ENCODE results near the gene ATP1A1. TPM values are rescaled to one million over a fixed set of nuclear protein-coding genes. Genes with fewer than 3 reads are reported as not detected.

Gene ATP1A1
- total and polyA plus RNA-seq, 9 of the 15 experiments (the other 6 are each of a cell fraction or from before 2014, with no cell fraction given), result 99.3 to 513 (median 234) TPM

DNA sequence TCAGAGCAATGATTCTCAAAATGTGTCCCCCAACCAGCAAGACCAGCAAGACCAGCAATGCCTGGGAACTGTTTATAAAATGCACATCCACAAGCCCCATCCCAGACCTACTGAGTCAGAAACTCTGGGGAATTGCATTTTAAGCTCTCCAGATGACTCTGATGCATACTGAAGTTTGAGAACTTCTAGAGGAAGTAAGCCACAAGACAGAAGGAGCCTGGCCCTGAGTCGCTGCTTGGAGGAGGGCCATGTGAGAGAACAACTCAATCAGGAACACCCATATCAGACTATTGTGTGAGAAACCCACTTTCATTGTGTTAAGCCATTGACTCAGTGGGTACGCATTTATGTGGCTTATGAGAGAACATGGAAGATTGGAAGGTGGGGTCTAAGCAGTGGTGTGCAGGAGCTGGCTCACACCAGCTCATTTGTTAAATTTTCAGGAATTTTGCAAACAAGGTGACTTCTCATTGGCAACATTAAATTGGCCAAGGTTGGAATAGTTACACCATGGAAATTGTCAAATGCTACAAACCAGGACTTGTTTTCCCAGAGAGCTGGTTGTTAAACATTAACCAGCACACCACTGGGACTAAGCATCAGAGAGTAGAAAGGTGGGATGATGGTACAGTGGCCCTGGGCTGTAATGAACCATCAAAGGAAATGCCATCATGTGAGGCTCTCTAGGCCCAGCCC lies 38.9 kb downstream of the ATP1A1 start:
- Histone ChIP-seq H2AFZ (ENCODE audit: low read depth, low read length) (no peak overlapping the region), H3K27me3 (ENCODE audit: control insufficient read depth in 2 of 2, insufficient read depth in 2 of 2, low read length in 2 of 2) (no peaks in the 10 kb centered on the region), H3K4me2 (ENCODE audit: insufficient read depth, low read length) (no peak overlapping the region), H3K9ac (ENCODE audit: insufficient read depth in 1 of 2, low read depth in 2 of 2, low read length in 2 of 2) (no peak overlapping the region), H3K79me2 (ENCODE audit: control insufficient read depth, insufficient read depth, low read length) (no peaks in the 10 kb centered on the region), H3K9me1 (ENCODE audit: control insufficient read depth, insufficient read depth, low read length) (no peaks in the 10 kb centered on the region), H3K36me3 (ENCODE audit: control insufficient read depth, insufficient read depth, low read length) (peaks cover 13% of the 10 kb centered on the region), H3K9me3 (replicated peaks; ENCODE audit: control insufficient read depth, insufficient read depth, low read depth, low read length) (no peaks in the 10 kb centered on the region), H3K27ac (ENCODE audit: extremely low read depth, low read depth, low read length) (no peak overlapping the region), H3K4me1 (replicated peaks in 1 of 2; ENCODE audit: control insufficient read depth in 2 of 2, insufficient read depth in 2 of 2, low read length in 2 of 2) (peaks cover 41 to 83% of the 10 kb centered on the region in 2 experiments), H3K4me3 (no peak overlapping the region), H4K20me1 (replicated peaks; ENCODE audit: control insufficient read depth, insufficient read depth, low read length) (no peaks in the 10 kb centered on the region)
- DNase-seq (ENCODE audit: extremely low read depth in 1 of 4, low spot score in 3 of 4) (no peak), FAIRE-seq (no peak), ATAC-seq (no peak)
- intact Hi-C loops (cut with micrococcal nuclease), result no loop called here
- TF ChIP-seq, protein P1, sequence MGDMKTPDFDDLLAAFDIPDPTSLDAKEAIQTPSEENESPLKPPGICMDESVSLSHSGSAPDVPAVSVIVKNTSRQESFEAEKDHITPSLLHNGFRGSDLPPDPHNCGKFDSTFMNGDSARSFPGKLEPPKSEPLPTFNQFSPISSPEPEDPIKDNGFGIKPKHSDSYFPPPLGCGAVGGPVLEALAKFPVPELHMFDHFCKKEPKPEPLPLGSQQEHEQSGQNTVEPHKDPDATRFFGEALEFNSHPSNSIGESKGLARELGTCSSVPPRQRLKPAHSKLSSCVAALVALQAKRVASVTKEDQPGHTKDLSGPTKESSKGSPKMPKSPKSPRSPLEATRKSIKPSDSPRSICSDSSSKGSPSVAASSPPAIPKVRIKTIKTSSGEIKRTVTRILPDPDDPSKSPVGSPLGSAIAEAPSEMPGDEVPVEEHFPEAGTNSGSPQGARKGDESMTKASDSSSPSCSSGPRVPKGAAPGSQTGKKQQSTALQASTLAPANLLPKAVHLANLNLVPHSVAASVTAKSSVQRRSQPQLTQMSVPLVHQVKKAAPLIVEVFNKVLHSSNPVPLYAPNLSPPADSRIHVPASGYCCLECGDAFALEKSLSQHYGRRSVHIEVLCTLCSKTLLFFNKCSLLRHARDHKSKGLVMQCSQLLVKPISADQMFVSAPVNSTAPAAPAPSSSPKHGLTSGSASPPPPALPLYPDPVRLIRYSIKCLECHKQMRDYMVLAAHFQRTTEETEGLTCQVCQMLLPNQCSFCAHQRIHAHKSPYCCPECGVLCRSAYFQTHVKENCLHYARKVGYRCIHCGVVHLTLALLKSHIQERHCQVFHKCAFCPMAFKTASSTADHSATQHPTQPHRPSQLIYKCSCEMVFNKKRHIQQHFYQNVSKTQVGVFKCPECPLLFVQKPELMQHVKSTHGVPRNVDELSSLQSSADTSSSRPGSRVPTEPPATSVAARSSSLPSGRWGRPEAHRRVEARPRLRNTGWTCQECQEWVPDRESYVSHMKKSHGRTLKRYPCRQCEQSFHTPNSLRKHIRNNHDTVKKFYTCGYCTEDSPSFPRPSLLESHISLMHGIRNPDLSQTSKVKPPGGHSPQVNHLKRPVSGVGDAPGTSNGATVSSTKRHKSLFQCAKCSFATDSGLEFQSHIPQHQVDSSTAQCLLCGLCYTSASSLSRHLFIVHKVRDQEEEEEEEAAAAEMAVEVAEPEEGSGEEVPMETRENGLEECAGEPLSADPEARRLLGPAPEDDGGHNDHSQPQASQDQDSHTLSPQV (IDR thresholded peaks at IDR 0.05), result 0 out of 2 replicates have a peak, but pooled peaks have one; percentile 30
- TF ChIP-seq ARID1B (IDR thresholded peaks at IDR 0.05), result no peak
- WGBS (ENCODE audit: insufficient coverage, low coverage, missing lambda C conversion rate), result 72% methylated on average over 2 of the region's 2 CpGs
- BruUV-seq (replicated peaks), result no TSS peak
- ChIA-PET POLR2A (interaction anchor here (0.6 to 3.2 kb wide), 6 partner anchors 8 to 104 kb away, joined by 3 to 13 read pairs (median 9); partner anchors contain the start of gene ATP1A1), CTCF (ENCODE audit: low intra/inter-chr PET ratio) (no interaction called here)
- in situ Hi-C loops (cut with MboI), result no loop called here
